Stimulated activated CD4-positive, alpha-beta T cell treated with anti-CD3 and anti-CD28 coated beads, Interleukin-1b, Interleukin-23, amount 100 ng/mL, for 4 hours (primary cell): ENCODE results near the gene WDR6.
A peak's percentile ranks its signal among the peaks of the same experiment; 100 is the strongest.

Experiments used
- DNase-seq, 2 donors: peaks; one replicate each; pipeline ENCODE4 v3.0.0-alpha.2; 2020; ENCODE audit warnings: low read depth in 2 of 2

Gene WDR6, protein sequence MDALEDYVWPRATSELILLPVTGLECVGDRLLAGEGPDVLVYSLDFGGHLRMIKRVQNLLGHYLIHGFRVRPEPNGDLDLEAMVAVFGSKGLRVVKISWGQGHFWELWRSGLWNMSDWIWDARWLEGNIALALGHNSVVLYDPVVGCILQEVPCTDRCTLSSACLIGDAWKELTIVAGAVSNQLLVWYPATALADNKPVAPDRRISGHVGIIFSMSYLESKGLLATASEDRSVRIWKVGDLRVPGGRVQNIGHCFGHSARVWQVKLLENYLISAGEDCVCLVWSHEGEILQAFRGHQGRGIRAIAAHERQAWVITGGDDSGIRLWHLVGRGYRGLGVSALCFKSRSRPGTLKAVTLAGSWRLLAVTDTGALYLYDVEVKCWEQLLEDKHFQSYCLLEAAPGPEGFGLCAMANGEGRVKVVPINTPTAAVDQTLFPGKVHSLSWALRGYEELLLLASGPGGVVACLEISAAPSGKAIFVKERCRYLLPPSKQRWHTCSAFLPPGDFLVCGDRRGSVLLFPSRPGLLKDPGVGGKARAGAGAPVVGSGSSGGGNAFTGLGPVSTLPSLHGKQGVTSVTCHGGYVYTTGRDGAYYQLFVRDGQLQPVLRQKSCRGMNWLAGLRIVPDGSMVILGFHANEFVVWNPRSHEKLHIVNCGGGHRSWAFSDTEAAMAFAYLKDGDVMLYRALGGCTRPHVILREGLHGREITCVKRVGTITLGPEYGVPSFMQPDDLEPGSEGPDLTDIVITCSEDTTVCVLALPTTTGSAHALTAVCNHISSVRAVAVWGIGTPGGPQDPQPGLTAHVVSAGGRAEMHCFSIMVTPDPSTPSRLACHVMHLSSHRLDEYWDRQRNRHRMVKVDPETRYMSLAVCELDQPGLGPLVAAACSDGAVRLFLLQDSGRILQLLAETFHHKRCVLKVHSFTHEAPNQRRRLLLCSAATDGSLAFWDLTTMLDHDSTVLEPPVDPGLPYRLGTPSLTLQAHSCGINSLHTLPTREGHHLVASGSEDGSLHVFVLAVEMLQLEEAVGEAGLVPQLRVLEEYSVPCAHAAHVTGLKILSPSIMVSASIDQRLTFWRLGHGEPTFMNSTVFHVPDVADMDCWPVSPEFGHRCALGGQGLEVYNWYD

DNA sequence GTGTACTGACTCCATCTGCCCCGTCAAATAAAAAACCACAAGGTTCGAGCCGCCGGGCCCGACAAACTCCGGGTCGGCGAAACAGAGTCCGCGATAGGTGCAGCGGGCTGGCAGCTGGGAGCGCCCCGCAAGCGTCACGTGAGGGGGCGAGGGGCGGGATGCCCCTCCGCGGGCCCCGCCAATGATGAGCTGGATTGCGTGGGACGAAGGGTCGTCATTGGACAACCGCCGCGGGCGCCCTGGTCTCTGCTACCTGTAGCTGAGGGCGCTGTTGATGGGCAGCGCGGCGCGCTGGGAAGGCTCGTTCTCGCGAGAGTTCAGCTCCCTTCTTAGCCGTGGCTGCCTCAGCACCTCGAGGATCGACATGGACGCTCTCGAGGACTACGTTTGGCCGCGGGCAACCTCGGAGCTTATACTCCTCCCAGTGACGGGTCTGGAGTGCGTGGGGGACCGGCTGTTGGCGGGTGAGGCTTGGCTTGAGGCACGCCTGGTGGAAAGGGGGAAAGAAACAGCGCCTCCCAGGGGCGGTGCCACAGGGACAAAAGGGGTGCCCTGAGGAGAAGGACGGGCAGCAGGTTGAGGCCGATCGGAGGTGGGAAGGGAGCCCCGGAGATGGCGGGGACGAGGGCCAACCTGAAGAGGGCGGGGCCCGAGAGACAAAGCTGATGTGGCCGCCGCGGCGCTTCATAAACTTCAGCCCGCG lies at the start of gene WDR6:
WDR6 (plus strand) TSS at position 324 of the 703 bp plus-strand sequence; CDS start at position 365, 41 bp downstream.
- DNase-seq, result peak; percentile 91 to 92

DNA sequence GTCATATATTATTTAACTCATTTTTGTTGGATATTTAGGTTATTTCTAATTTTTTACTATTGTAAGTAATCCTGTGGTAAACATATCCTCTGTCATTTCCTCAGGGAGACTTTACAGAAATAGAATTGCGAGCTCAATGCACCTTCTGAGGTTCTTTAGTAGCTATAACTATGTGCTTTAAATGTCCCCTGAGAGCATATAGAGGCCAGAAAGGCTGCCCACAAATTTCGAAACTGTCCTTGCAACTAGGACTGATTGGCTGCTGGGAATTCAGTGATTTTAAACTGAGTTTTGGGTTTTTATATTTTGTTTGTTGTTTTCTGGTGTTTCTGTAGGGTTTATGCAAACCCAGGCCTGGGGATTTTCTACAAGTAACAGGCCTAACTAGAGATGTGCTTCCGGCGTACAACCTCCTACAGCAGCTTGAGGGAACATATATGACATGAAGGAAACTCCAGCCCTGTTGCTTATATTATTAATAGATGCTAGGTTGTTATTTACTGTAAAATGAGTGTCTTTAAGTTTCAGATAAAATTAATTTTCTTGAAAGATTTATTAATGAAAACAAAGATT lies 46.3 kb upstream of the WDR6 start:
- DNase-seq, result no peak

DNA sequence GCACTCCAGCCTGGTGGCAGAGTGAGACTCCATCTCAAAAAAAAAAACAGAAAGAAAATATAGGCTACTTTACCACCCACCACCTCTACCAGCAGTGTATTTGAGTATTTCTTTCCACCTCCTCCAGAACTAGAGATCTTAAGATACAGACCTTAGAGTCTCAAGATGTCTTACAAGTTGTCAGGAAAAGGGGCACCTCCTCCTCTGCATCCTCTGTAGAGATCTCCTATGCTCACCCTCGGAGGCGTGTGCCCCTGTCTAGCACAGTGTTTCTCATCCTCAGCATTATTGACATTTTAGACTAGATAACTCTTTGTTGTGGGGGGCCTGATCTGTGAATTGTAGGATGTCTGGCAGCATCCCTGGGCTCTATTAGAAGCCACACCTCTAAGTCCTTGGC lies 44.9 kb upstream of the WDR6 start:
- no peak for DNase-seq

DNA sequence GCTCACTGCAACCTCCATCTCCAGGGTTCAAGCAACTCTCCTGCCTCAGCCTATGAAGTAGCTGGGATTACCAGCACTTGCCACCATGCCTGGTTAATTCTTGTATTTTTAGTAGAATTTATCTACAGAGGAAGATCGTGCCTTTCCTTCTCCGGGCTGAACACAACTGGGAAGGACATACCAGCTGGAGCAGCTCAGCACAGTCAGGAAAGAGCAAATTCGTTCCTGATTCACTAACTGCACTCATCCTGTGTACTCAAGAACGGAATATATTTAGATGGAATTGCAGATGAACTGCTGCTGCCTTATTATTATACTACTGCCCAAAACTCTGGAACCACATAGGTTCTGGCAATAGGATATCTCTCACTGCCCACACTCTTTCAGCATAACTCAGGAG lies 44.3 kb upstream of the WDR6 start:
- DNase-seq, result no peak

DNA sequence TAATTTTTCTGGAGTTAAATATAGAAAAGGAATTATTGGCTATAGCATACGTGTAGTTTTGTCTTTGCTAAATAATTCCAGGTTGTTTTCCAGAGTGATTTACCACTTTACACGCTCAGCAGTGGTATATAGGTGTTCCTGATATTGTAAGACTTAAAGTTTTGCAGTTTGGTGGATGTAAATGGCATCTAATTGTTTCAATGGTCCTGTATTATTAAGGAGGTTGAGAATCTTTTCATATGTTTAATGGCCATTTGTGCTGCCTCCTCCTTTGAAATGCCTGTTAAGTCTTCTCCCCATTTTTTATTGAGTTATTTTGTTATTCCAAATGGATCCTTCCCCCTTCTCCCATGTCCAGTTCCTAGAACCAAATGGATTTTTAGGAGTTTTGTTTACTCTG lies 43.6 kb upstream of the WDR6 start:
- no peak for DNase-seq

DNA sequence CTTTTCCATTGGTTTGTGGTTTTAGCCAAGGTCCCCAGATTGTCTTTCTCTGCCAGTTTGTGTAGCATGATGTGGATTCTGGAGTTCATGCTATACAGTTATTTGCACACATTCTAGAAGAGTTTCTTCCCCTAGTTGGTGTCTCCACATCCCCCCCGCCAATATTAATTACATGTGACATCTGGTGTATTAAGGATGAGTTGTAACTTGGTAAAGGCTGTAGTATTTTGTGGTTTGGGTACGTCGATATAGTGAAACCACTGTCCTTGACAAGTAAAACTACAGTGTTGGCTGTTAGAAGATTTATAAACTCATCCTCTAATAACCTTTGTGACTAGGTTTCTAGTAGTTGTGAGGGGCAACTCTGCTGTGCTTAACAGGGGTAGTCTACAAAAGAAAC lies 40.8 kb upstream of the WDR6 start:
- DNase-seq, result no peak

DNA sequence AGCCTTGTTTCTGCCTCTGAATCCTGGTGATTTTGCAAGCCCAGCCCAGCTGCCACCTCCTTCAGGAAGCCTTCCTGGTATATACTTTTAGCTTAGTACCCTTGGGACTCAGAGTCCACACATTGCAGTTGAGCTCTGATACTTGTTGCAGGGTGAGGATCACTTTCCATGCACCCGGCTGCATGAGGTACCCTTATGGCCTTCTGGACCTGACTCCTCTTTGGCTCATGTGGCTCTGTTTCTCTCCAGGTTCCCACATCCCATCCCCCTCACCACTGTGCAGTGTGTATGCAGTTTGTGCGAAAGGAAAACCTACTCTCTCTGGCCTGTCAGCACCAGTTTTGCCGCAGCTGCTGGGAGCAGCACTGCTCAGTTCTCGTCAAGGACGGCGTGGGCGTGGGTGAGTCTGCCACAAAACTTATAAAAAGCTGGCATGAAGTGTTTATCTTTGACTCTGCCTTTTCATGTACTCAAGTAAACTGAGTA lies 40.3 kb upstream of the WDR6 start:
- peak; percentile 10 to 34 for DNase-seq

DNA sequence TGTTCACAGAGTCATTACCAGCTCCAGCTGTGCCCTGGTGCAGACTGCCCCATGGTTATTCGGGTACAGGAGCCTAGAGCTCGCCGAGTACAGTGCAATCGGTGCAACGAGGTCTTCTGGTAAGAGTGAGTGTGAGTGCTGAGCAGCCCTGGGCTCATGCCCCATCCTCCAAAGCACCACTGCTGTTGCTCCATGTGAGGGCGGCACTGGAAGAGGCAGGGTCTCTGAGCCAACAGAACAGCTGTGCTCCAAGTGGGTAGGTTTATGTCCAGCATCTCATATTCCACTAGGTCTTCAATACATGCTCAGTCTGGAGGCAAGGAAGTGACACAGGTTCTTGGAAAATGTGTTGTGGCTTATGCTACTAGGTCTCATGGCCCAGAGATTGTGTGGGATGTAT lies 36.6 kb upstream of the WDR6 start:
- no peak for DNase-seq

DNA sequence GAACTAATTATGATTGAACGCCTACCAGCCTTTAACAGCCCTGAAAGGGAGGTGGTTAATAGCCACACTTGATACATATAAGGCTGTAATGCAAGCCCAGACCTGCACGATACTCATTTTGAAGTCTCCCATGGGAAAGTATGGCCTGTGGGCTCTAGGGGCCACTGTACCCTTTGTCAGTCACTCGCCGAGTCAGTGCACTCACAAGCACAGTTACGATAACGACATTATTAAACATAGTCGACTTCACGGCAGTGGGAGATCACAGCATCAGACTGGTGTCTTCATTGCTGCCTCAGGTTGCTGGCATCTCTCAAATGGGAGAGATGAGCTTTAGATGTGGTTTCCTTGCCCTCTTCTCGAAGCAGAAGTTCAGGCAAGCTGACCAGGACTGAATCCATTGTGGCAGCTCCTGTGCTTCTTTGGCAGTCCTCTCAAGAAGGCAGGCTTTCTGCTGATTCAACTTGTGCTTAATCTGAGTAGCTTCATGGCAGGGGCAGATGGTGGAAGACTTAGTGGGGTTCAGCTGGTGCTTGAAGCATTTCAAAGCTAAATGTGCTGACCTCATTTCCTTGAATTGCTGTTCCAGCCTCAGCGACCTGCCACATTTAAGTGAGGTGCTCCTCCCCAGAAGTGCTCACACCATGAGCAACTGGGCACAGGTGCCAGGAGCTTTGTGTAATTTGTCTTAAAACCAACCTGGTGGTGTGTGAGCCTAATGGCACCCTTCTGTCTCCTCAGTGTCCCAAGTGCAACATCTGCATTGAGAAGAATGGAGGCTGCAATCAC lies 32.9 kb upstream of the WDR6 start:
- no peak for DNase-seq

DNA sequence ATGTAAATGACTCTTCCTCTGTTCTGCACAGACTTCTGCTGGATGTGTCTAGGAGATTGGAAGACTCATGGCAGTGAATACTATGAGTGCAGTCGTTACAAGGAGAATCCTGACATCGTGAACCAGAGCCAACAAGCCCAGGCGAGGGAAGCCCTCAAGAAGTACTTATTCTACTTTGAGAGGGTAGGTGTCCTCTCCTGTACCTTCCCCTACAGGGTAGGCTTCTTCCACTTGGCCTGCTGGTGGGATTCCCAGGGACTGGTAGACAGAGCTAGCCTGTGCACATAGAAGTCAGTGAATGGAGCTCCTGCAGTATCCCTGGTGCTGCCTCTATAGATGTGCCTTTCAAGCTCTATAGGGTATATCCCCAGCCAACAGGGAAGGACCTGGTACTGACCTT lies 27.7 kb upstream of the WDR6 start:
- DNase-seq, result no peak

DNA sequence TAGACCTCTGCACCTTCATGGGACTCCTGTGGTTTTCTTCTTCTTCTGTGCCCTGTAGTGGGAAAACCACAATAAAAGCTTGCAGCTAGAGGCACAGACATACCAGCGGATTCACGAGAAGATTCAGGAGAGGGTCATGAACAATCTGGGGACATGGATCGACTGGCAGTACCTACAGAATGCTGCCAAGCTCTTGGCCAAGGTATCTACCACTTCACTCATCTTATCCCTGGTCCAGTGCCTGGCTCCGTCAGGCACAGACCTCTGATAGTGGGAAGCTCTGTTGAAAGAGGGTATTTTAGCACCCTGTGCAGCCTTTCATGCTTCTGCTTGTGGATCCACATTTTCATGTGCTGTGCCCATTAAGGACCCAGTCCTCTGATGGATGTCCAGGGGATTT lies 26.9 kb upstream of the WDR6 start:
- no peak for DNase-seq

DNA sequence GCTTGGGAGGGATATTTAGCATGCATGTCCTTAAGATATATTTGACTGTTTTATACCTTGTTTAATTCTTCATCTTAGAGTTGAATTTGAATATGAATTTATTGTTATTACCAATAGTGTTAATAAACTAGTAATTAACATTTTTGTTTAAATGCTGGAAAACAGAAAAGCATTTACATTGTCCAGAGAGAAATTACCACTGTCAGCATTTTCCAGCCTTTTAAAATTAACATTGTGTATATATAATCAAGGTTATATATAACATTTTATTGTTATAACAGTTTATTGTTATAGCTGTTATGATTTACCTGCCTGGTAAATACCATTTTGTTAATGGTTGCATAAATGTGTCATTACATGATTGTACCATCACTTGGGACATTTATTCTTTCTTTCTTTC lies 25.2 kb upstream of the WDR6 start:
- no peak for DNase-seq

DNA sequence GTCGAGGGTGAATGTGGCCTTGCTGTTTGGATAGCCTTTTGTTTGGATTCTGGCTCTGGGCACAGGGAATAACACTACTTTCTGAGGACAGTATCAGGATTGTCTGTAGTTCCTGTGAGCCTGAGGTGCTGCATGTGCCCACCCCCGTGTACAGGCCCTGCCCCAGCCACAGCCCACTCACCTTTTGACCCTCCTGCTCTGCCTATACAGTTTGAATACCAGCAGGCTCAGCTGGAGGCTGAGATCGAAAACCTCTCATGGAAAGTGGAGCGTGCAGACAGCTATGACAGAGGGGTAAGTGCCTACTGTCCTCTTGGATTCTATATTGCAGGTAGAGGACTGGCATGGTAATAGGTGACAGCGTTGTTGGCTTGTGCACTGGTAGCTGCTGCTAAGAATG lies 24.5 kb upstream of the WDR6 start:
- DNase-seq, result no peak

DNA sequence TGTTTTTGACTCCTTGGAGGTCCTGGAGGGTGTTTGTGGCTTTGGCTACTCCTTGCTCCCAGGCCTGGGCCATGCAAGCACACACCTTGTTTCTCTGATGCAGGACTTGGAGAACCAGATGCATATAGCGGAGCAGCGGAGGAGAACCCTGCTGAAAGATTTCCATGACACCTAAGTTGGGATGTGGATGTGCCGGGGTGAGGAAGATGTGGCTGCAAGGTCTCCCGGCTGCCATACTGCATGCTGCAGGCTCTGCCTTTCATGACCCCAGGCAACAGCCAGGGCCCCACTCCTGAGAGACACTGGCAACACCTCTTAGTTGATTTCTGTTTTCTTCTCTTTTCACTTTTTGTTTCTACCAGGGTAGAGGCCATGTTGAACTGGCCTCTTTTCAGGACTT lies 24.1 kb upstream of the WDR6 start:
- no peak for DNase-seq

DNA sequence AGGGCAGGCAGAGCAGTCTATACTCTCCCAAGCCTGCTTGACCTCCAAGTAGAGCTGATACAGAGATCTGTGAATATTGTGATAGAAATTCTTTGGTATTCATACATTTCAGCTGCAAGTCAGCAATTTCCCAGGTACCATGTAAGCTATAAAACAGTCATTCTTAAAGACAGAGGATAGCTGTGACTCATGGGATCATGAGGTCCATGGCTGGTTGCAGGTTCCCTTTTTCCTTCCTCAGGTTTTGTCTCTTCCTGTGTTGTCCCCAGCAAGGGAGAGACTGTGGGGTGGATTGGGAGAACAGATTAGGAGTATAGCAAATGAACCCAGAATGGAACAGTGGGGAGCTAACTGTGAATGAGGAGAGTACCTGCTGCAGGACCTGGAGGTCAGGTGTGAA lies 22.5 kb upstream of the WDR6 start:
- DNase-seq, result no peak

DNA sequence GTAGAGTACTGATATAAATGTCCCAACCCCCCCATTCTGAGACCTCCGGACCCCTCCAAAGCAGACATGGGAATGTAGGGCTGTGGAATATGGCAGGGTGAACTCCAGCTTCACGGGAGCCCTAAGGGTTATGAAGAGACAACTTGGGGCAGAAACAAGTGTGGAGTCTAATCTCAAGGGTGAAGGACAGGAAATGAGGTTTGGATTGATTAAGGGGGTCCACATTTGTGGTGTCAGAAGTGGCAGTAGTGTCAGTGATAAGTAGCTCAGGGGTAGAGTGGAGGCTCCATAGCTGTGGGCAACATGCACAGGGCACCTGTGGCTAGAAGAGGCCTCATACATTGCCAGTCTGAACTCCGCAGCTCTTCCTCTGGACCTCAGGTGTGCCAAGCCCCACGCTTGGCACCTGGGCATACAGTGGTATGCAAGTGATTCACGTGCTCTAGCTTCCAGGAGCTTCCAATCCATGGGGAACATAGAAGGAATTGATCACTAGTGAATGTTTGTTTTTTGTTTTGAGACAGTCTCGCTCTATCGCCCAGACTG lies 21.3 kb upstream of the WDR6 start:
- DNase-seq, result no peak

DNA sequence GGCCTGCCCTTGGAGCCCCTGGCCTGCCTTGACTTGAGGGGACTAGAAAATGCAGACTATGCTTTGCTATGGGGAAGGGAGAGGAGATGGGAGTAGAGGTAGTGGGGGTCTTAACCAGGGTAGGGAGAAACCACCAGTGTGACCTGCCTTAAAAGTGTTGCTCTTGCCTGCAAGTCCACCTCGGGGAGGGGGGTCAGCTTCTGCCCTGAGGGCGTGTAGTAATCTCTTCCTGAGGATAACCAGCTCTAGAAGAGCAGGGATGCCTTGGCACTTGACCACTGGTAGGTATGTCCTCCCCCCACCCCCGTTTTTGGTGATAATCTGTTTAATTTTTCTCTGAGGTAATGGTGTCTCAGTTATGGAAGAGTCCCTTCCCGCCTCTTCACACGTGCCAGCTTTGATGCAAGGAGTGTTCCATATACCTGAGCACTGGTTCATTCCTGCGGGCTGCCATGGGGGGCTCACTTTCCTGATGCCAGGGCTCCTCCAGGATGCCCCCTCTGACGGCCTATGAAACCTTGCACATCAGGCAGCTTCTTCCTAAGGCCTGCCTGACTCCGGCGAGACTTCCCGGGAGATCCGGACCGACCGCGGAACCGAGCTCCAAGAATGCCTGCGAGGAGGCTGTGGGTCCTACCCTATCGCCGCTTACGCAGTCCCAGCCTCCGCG lies 17.9 kb upstream of the WDR6 start:
- DNase-seq, result no peak

DNA sequence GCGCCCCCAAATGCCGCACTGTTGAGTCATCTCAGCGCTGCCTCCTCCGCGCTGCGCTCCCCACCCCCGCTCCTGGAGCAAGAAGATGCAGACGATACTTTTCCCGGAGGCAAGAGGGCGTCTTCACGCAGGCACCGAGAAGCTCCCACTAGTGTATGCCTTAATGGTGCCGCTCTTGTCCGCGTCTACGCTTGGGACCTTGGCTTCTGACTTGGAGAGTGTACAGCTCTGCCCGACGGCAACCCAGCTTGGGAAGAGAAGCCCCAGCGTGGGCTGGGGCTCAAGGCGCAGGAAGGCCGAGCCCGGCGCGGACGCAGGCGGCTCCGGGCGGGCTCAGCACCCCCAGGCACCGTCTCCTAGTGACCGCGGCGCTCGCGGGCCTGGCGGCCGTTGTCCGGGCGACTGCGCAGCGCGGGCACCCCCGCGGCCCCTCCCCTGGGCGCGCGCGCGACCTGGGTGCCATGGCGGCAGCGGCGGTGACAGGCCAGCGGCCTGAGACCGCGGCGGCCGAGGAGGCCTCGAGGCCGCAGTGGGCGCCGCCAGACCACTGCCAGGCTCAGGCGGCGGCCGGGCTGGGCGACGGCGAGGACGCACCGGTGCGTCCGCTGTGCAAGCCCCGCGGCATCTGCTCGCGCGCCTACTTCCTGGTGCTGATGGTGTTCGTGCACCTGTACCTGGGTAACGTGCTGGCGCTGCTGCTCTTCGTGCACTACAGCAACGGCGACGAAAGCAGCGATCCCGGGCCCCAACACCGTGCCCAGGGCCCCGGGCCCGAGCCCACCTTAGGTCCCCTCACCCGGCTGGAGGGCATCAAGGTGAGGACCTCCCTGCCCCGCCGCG lies 17.2 kb upstream of the WDR6 start, which contains the start of gene P4HTM:
P4HTM (plus strand) TSS at position 446 of the 840 bp plus-strand sequence; CDS start at position 462, 16 bp downstream.
- peak; percentile 77 to 80 for DNase-seq
